ENCODE results near the gene ARHGEF7.

ARHGEF7 gene

GRCh38 chr13:111204438-111205177 lies 89.5 kb downstream of the ARHGEF7 start:
- no peaks in the 10 kb centered on the region for H3K9me3 ChIP-seq (ENCODE audit: control insufficient read depth, low read length)
- peak overlapping the region; percentile 65 for H3K9ac ChIP-seq (ENCODE audit: low read length)
- H3K36me3 ChIP-seq (ENCODE audit: control insufficient read depth, insufficient read depth, low read length, severe bottlenecking): peaks cover 12% of the 10 kb centered on the region
- DNase-seq (ENCODE audit: low read depth): peak; percentile 95
- peaks cover 36% of the 10 kb centered on the region for H3K4me1 ChIP-seq (ENCODE audit: control insufficient read depth, insufficient read depth, low read length)
- no peaks in the 10 kb centered on the region for H3K27me3 ChIP-seq (replicated peaks; ENCODE audit: control insufficient read depth, insufficient read depth, low read length)
- H3K4me3 ChIP-seq (ENCODE audit: low read length): peak overlapping the region; percentile 72

- no peak overlapping the region for H3K9ac ChIP-seq (ENCODE audit: low read length)
- H3K36me3 ChIP-seq (ENCODE audit: control insufficient read depth, insufficient read depth, low read length, severe bottlenecking): peaks cover 5% of the 10 kb centered on the region
- no peaks in the 10 kb centered on the region for H3K9me3 ChIP-seq (ENCODE audit: control insufficient read depth, low read length)
- H3K27me3 ChIP-seq (replicated peaks; ENCODE audit: control insufficient read depth, insufficient read depth, low read length): no peaks in the 10 kb centered on the region
- no peak overlapping the region for H3K4me3 ChIP-seq (ENCODE audit: low read length)
- H3K4me1 ChIP-seq (ENCODE audit: control insufficient read depth, insufficient read depth, low read length): peaks cover 51% of the 10 kb centered on the region
- DNase-seq (ENCODE audit: low read depth): no peak
Measured at GRCh38 chr13:111206148-111206547, 91.0 kb downstream of the ARHGEF7 start.

GRCh38 chr13:111209613-111210012 lies 94.5 kb downstream of the ARHGEF7 start:
- Histone ChIP-seq H3K4me3 (ENCODE audit: low read length) (peak overlapping the region; percentile 61), H3K4me1 (ENCODE audit: control insufficient read depth, insufficient read depth, low read length) (peaks cover 49% of the 10 kb centered on the region), H3K36me3 (ENCODE audit: control insufficient read depth, insufficient read depth, low read length, severe bottlenecking) (peaks cover 5% of the 10 kb centered on the region), H3K27me3 (replicated peaks; ENCODE audit: control insufficient read depth, insufficient read depth, low read length) (no peaks in the 10 kb centered on the region), H3K9me3 (ENCODE audit: control insufficient read depth, low read length) (no peaks in the 10 kb centered on the region), H3K9ac (ENCODE audit: low read length) (peak overlapping the region; percentile 66)
- DNase-seq (ENCODE audit: low read depth): no peak

- Histone ChIP-seq H3K4me3 (ENCODE audit: low read length) (peak overlapping the region; percentile 61), H3K4me1 (ENCODE audit: control insufficient read depth, insufficient read depth, low read length) (peaks cover 46% of the 10 kb centered on the region), H3K27me3 (replicated peaks; ENCODE audit: control insufficient read depth, insufficient read depth, low read length) (no peaks in the 10 kb centered on the region), H3K9me3 (ENCODE audit: control insufficient read depth, low read length) (no peaks in the 10 kb centered on the region), H3K9ac (ENCODE audit: low read length) (peak overlapping the region; percentile 66), H3K36me3 (ENCODE audit: control insufficient read depth, insufficient read depth, low read length, severe bottlenecking) (peaks cover 5% of the 10 kb centered on the region)
- no peak for DNase-seq (ENCODE audit: low read depth)
Measured at GRCh38 chr13:111210091-111210490, 95.0 kb downstream of the ARHGEF7 start.

- Histone ChIP-seq H3K4me3 (ENCODE audit: low read length) (peak overlapping the region; percentile 61), H3K9ac (ENCODE audit: low read length) (peak overlapping the region; percentile 66), H3K4me1 (ENCODE audit: control insufficient read depth, insufficient read depth, low read length) (peaks cover 42% of the 10 kb centered on the region), H3K27me3 (replicated peaks; ENCODE audit: control insufficient read depth, insufficient read depth, low read length) (no peaks in the 10 kb centered on the region), H3K9me3 (ENCODE audit: control insufficient read depth, low read length) (no peaks in the 10 kb centered on the region), H3K36me3 (ENCODE audit: control insufficient read depth, insufficient read depth, low read length, severe bottlenecking) (peaks cover 5% of the 10 kb centered on the region)
- DNase-seq (ENCODE audit: low read depth): peak; percentile 88
Measured at GRCh38 chr13:111210544-111211469, 95.7 kb downstream of the ARHGEF7 start.

GRCh38 chr13:111211789-111212516 lies 96.8 kb downstream of the ARHGEF7 start:
- H3K9ac ChIP-seq (ENCODE audit: low read length): no peak overlapping the region
- H3K9me3 ChIP-seq (ENCODE audit: control insufficient read depth, low read length): no peaks in the 10 kb centered on the region
- H3K4me1 ChIP-seq (ENCODE audit: control insufficient read depth, insufficient read depth, low read length): peaks cover 43% of the 10 kb centered on the region
- no peak overlapping the region for H3K4me3 ChIP-seq (ENCODE audit: low read length)
- H3K36me3 ChIP-seq (ENCODE audit: control insufficient read depth, insufficient read depth, low read length, severe bottlenecking): no peaks in the 10 kb centered on the region
- H3K27me3 ChIP-seq (replicated peaks; ENCODE audit: control insufficient read depth, insufficient read depth, low read length): no peaks in the 10 kb centered on the region
- DNase-seq (ENCODE audit: low read depth): peak; percentile 42

- no peak overlapping the region for H3K4me3 ChIP-seq (ENCODE audit: low read length)
- no peak for DNase-seq (ENCODE audit: low read depth)
- H3K4me1 ChIP-seq (ENCODE audit: control insufficient read depth, insufficient read depth, low read length): peaks cover 48% of the 10 kb centered on the region
- H3K9ac ChIP-seq (ENCODE audit: low read length): no peak overlapping the region
- H3K36me3 ChIP-seq (ENCODE audit: control insufficient read depth, insufficient read depth, low read length, severe bottlenecking): no peaks in the 10 kb centered on the region
- no peaks in the 10 kb centered on the region for H3K27me3 ChIP-seq (replicated peaks; ENCODE audit: control insufficient read depth, insufficient read depth, low read length)
- H3K9me3 ChIP-seq (ENCODE audit: control insufficient read depth, low read length): no peaks in the 10 kb centered on the region
Measured at GRCh38 chr13:111212517-111212873, 97.4 kb downstream of the ARHGEF7 start.

- Histone ChIP-seq H3K27me3 (replicated peaks; ENCODE audit: control insufficient read depth, insufficient read depth, low read length) (no peaks in the 10 kb centered on the region), H3K9ac (ENCODE audit: low read length) (no peak overlapping the region), H3K36me3 (ENCODE audit: control insufficient read depth, insufficient read depth, low read length, severe bottlenecking) (no peaks in the 10 kb centered on the region), H3K4me1 (ENCODE audit: control insufficient read depth, insufficient read depth, low read length) (peaks cover 65% of the 10 kb centered on the region), H3K9me3 (ENCODE audit: control insufficient read depth, low read length) (no peaks in the 10 kb centered on the region), H3K4me3 (ENCODE audit: low read length) (no peak overlapping the region)
- DNase-seq (ENCODE audit: low read depth): no peak
Measured at GRCh38 chr13:111213964-111214726, 99.0 kb downstream of the ARHGEF7 start.

GRCh38 chr13:111215081-111216047 lies 100.3 kb downstream of the ARHGEF7 start:
- no peak overlapping the region for H3K4me3 ChIP-seq (ENCODE audit: low read length)
- H3K9me3 ChIP-seq (ENCODE audit: control insufficient read depth, low read length): no peaks in the 10 kb centered on the region
- DNase-seq (ENCODE audit: low read depth): no peak
- H3K27me3 ChIP-seq (replicated peaks; ENCODE audit: control insufficient read depth, insufficient read depth, low read length): no peaks in the 10 kb centered on the region
- H3K4me1 ChIP-seq (ENCODE audit: control insufficient read depth, insufficient read depth, low read length): peaks cover 67% of the 10 kb centered on the region
- no peaks in the 10 kb centered on the region for H3K36me3 ChIP-seq (ENCODE audit: control insufficient read depth, insufficient read depth, low read length, severe bottlenecking)
- no peak overlapping the region for H3K9ac ChIP-seq (ENCODE audit: low read length)

All from adipocyte (in vitro differentiated cells).